Astrocyte of the cerebellum (primary cell): ENCODE measurements around the gene ICE2.

ENCODE experiments used
- DNase-seq: peaks from one replicate; pipeline ENCODE4 v3.0.0-alpha.2; 2011; ENCODE audit warnings: low read depth
- H3K4me3 ChIP-seq: 2 replicates; pipeline ENCODE4 v1.5.1; 2011; ENCODE audit warnings: mild to moderate bottlenecking, low read depth, low read length, moderate library complexity
- in situ Hi-C: cut with HindIII; loops from 2 replicates; pipeline ENCODE4 v1.10.0; 2017; ENCODE audit warnings: low sequenced_read_pairs
- TF ChIP-seq, protein P1 (sequence below): IDR thresholded peaks from 2 replicates; pipeline ENCODE4 v1.5.1; 2012; ENCODE audit warnings: low read length, low read depth, moderate library complexity, mild to moderate bottlenecking; ENCODE audit errors: missing control alignments

Gene ICE2

DNA sequence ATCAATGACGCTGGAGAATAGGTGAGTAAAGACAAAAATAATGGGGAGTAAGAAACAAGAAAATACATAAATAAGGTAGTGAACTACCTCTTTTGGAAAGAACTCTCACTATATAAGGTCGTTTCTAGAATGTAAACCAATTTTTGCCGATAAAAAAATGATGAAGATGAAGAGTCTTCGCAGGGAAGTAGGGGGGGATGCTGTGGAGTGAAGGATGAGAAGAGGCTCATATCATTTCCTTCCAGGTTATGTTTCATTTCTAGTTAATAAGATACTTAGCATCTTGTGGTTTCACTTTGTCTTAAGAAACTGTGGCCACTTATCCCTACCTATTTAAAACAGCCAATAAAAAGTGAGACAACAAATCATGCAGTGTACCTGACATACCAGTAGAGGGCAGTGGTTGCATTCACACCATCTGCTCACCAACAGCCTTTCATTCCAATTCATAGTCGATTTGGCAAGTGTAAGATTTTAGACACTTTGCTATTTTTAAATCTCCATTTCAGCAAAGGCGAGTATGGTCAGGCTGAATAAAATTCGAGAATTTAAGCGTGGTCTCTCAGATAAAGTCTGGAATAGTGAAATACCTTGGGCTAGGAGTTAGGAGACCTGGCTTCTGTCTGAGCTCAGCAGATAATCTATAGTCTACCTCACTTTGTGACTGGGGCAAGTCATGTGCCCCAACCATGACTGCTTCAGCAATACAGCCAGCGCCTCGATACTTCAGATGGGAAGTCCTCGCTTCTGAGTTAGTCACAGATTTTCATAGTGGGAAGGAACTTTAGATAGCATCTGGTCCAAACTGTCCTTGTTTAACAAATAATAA lies 28.9 kb upstream of the ICE2 start:
- H3K4me3 ChIP-seq: no peak overlapping the region
- DNase-seq: peak; percentile 66
- TF ChIP-seq, protein P1, sequence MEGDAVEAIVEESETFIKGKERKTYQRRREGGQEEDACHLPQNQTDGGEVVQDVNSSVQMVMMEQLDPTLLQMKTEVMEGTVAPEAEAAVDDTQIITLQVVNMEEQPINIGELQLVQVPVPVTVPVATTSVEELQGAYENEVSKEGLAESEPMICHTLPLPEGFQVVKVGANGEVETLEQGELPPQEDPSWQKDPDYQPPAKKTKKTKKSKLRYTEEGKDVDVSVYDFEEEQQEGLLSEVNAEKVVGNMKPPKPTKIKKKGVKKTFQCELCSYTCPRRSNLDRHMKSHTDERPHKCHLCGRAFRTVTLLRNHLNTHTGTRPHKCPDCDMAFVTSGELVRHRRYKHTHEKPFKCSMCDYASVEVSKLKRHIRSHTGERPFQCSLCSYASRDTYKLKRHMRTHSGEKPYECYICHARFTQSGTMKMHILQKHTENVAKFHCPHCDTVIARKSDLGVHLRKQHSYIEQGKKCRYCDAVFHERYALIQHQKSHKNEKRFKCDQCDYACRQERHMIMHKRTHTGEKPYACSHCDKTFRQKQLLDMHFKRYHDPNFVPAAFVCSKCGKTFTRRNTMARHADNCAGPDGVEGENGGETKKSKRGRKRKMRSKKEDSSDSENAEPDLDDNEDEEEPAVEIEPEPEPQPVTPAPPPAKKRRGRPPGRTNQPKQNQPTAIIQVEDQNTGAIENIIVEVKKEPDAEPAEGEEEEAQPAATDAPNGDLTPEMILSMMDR: peak; percentile 93
- in situ Hi-C loops: no loop called here

DNA sequence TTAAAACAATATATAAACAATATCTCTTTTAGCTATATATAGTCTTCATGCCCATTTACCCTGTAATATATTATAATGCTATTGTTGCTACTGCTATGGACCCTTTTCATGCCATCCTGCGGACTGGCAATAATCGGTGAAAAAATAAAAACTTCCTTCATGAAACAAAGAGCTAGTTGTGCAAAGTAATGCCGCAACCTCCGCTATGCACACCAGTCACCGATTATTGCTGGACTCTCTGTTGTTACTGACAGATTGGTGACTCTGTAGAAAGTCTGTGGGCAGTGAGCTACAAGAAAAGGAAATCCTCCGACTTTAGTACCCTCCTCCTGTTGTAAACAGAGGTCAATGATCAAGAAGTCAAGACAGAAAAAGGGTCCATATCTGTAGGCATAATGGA lies 17.9 kb upstream of the ICE2 start:
- no peak overlapping the region for H3K4me3 ChIP-seq
- DNase-seq: no peak
- TF ChIP-seq, protein P1: no peak
- in situ Hi-C loops: no loop called here

DNA sequence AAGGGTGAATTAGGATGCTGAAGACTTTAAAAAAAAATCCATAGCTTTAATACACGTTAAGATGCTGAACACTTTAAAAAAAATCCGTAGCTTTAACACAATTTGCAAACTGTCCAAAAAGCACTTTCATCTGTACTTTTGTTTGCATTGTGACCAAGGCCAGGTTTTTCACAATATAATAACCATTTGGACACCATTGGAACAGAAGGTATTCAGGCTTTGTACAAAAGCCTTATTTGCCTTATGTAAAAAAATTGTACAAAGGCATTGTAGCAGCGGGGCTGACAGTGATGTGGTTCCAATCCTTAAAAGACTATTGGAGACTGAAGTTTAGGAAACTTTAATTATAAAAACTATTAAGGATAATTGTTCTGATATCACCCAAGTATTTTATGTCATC lies 15.2 kb upstream of the ICE2 start:
- no peak overlapping the region for H3K4me3 ChIP-seq
- in situ Hi-C loops: no loop called here
- DNase-seq: no peak
- TF ChIP-seq, protein P1: no peak

DNA sequence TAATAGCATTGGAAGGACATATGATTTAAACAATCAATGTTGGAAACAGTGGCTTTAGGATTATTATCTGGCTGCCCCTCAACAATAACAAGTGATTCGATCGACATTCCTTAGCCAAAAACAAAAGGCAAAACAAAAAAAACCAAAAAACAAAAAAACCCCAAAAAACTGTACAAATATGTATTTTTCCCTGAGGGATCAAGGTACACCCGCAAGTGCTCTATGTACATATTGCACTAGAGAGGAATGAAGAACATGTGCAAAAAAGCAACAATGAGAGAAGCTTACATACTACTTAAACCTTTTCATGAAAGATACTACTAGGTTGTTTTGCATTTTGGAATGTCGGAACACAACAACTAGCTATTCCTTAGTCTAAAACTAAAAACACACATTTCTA lies 14.2 kb upstream of the ICE2 start:
- DNase-seq: no peak
- no peak overlapping the region for H3K4me3 ChIP-seq
- TF ChIP-seq, protein P1: no peak
- in situ Hi-C loops: no loop called here

DNA sequence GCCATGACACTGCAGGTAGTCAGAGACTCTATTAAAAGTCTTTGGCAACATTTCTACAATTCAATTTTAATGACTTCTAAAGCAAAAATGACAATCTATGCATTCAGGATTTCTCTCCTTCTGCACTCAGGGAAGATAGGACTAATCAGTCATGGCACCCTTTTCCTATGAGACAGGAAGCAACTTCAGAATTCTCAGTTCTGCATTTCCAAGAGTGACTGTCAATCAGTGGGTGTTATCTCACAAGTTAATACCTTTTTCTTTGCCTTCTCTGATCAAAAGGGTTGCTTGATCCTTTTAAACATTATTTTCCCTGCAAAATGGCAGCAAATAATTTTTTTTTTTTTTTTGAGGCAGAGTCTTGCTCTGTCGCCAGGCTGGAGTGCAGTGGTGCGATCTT lies 7.8 kb upstream of the ICE2 start:
- in situ Hi-C loops: no loop called here
- no peak overlapping the region for H3K4me3 ChIP-seq
- TF ChIP-seq, protein P1: no peak
- no peak for DNase-seq

DNA sequence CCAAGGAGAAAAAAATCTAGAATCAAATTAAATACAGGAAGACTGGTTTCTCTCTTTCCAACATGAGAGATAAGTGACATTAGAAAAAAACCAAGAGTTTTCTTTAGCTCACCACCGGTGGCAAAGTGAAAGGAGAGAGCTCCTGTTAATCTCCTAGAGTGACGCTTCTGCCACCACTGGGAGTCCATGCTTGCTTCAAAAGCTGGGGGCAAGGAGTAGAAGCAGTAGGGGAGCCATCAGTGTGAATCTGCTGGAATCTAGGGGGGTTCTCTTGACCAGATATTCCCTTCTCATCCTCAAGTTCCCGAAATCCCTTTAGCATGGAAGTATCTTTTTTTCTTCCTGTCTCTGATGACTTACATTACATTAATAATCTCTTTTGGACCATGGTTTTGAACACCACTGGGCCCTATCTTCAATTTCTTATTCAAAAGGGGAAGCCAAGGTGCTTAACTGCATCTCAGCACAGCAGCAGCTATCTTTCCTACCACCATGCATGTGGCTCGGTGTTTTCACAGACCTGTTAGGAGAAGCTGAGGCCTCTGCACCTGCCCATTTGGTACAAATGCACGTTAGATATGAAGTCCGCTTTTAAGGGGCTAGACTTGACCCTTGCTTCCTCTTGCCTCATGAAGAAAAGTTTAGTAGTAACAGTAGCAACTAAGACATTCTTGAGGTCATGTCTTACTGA lies 6.6 kb upstream of the ICE2 start:
- TF ChIP-seq, protein P1: no peak
- no peak overlapping the region for H3K4me3 ChIP-seq
- DNase-seq: no peak
- in situ Hi-C loops: no loop called here
